IMR-90 (cell line): ENCODE data around the gene NRCAM.

Experiments
- MAZ ChIP-seq: IDR thresholded peaks from 2 replicates; pipeline ENCODE4 v1.6.1; 2012; ENCODE audit warnings: low read depth, mild to moderate bottlenecking, low read length, improper control_type of control experiment, moderate library complexity, borderline replicate concordance
- MXI1 ChIP-seq: IDR thresholded peaks from 2 replicates; pipeline ENCODE4 v1.6.1; 2012; ENCODE audit warnings: low read depth, mild to moderate bottlenecking, low read length, moderate library complexity, borderline replicate concordance
- POLR2A ChIP-seq: IDR thresholded peaks from 2 replicates; pipeline ENCODE4 v1.6.1; 2012; ENCODE audit warnings: mild to moderate bottlenecking, low read depth, low read length
- RCOR1 ChIP-seq: IDR thresholded peaks from 2 replicates; pipeline ENCODE4 v1.6.1; 2012; ENCODE audit warnings: mild to moderate bottlenecking, low read length, improper control_type of control experiment; ENCODE audit not compliant: insufficient replicate concordance
- TF ChIP-seq, protein P1 (sequence below): conservative IDR thresholded peaks from 2 replicates; pipeline ENCODE4 v1.5.1; 2012; ENCODE audit warnings: mild to moderate bottlenecking, low read depth, low read length, improper control_type of control experiment

DNA sequence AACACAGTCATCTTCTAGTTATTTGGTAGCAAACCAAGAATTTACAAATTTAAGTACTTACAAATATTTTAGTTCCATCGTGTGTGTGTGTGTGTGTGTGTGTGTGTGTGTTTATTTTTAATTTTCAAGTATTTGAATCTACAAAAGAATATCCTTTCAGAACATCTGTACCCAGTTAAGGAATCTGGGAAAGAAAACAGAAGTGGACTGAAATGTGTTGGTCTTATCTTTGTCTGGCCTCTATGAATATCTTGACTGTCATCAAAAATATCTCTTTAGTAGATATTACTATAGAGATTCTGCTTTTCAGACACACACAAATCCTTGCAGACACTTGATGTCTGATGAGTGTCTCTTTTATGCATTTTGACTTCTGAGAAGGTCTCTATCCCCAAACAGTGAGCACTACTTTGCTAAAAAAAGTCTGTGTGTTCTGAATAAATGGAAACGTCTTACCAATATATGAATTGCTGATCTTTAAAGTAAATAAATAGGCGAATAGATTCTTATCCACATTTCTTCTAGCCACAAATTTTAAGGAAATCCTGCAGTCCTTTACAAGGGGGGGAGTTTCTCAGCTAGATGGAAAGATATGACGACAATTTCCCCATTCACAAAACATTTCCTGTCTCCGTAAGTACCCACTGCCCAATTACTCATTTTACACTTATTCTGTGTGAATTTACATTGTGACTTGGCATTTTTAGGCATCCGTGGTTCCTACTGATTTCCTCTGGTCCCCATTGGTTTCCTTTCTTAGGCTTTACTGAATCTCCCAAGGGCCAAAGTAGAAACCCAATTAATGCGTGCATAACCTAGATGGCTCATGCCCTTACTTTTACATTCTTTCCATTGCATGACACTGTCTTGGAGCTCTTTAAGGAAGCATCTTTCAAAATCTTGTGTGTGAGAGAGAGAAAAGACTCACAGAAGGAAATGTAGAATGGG, 36.0 kb downstream of the NRCAM start:
- TF ChIP-seq, protein P1, sequence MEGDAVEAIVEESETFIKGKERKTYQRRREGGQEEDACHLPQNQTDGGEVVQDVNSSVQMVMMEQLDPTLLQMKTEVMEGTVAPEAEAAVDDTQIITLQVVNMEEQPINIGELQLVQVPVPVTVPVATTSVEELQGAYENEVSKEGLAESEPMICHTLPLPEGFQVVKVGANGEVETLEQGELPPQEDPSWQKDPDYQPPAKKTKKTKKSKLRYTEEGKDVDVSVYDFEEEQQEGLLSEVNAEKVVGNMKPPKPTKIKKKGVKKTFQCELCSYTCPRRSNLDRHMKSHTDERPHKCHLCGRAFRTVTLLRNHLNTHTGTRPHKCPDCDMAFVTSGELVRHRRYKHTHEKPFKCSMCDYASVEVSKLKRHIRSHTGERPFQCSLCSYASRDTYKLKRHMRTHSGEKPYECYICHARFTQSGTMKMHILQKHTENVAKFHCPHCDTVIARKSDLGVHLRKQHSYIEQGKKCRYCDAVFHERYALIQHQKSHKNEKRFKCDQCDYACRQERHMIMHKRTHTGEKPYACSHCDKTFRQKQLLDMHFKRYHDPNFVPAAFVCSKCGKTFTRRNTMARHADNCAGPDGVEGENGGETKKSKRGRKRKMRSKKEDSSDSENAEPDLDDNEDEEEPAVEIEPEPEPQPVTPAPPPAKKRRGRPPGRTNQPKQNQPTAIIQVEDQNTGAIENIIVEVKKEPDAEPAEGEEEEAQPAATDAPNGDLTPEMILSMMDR = no peak
- no peak for TF ChIP-seq MXI1
- no peak for TF ChIP-seq POLR2A
- TF ChIP-seq RCOR1 = no peak
- TF ChIP-seq MAZ = no peak
